GM12878 (cell line): Measurements from ENCODE around the gene VWA8. TPM values are rescaled to one million over a fixed set of nuclear protein-coding genes. Genes with fewer than 3 reads are reported as not detected.

ENCODE experiments used
- ATAC-seq: fragments of 200-7000 bp; cut with Tn5 transposase; 3 replicates; pipeline ENCODE4 v1.9.1; 2020; ENCODE audit warnings: mild to moderate bottlenecking, moderate library complexity
- BruUV-seq: library from RNA; stranded (reverse); fragments of 400-500 nt; replicated peaks from 2 replicates; lab custom pipeline; 2021; lab: Mats Ljungman, UMichigan
- CTCF ChIA-PET: fragments of 300-600 bp; sonication (Branson Sonifier 250); formaldehyde crosslinking; extraction: SDS; loops from one replicate; lab custom pipeline; 2021; ENCODE audit warnings: inconsistent platforms; lab: Yijun Ruan, JAX
- POLR2A ChIA-PET: fragments of 350-600 bp; formaldehyde crosslinking; extraction: SDS; loops from one replicate; lab custom pipeline; 2021; ENCODE audit warnings: inconsistent platforms; lab: Charles Lee
- RAD21 ChIA-PET: fragments of 300-600 bp; sonication (Branson Sonifier 250); formaldehyde crosslinking; loops from one replicate; lab custom pipeline; 2023; ENCODE audit warnings: antibody characterized with exemption; ENCODE audit not compliant: unreplicated experiment; lab: Charles Lee
- SMC1A ChIA-PET: fragments of 300-600 bp; sonication (Branson Sonifier 250); formaldehyde crosslinking; loops from one replicate; lab custom pipeline; 2023; ENCODE audit not compliant: unreplicated experiment, uncharacterized antibody; lab: Charles Lee
- DNase-seq: peaks from one replicate; pipeline ENCODE4 v3.0.0-alpha.2; 2011; ENCODE audit warnings: low read depth, low spot score
- FAIRE-seq: peaks from 3 replicates; lab custom pipeline; 2011; peaks lifted over from hg19 to GRCh38; lab: Jason Lieb, UNC
- H2AFZ ChIP-seq: 2 replicates; pipeline ENCODE4 v1.6.0; 2011; ENCODE audit warnings: low read depth, low read length, control low read depth; ENCODE audit not compliant: control insufficient read depth
- H3K27ac ChIP-seq: 2 replicates; pipeline ENCODE4 v1.5.1; 2011; ENCODE audit warnings: control low read depth; ENCODE audit not compliant: control insufficient read depth, insufficient read depth
- H3K27me3 ChIP-seq, 2 experiments: replicated peaks in 1 of 2; 2 replicates each; pipeline versions ENCODE4 v1.6.0 to v1.6.1; 2011; ENCODE audit warnings: low read length in 1 of 2; ENCODE audit not compliant: control insufficient read depth in 2 of 2, insufficient read depth in 2 of 2
- H3K36me3 ChIP-seq, 2 experiments: 2 replicates each; pipeline ENCODE4 v1.5.1; 2011; ENCODE audit warnings: low read length in 1 of 2; ENCODE audit not compliant: control insufficient read depth in 2 of 2, insufficient read depth in 2 of 2
- H3K4me1 ChIP-seq: 2 replicates; pipeline ENCODE4 v1.6.1; 2011; ENCODE audit warnings: mild to moderate bottlenecking, low read length, moderate library complexity, mixed read lengths; ENCODE audit not compliant: control insufficient read depth, insufficient read depth
- H3K4me2 ChIP-seq: 2 replicates; pipeline ENCODE4 v1.6.0; 2011; ENCODE audit warnings: control low read depth; ENCODE audit not compliant: control insufficient read depth, insufficient read depth
- H3K4me3 ChIP-seq: fragments of 200-600 bp; sonication (generic); 2 replicates; pipeline ENCODE4 v1.5.1; 2016
- H3K79me2 ChIP-seq: 2 replicates; pipeline ENCODE4 v1.6.0; 2011; ENCODE audit warnings: low read length; ENCODE audit not compliant: control insufficient read depth, insufficient read depth
- H3K9ac ChIP-seq: 2 replicates; pipeline ENCODE4 v1.8.0; 2011; ENCODE audit warnings: low read length, control low read depth, mixed read lengths; ENCODE audit not compliant: control insufficient read depth, insufficient read depth
- H3K9me3 ChIP-seq: replicated peaks from 3 replicates; pipeline ENCODE4 v1.5.1; 2011; ENCODE audit warnings: mild to moderate bottlenecking, low read length; ENCODE audit not compliant: control insufficient read depth, insufficient read depth
- H4K20me1 ChIP-seq: 2 replicates; pipeline ENCODE4 v1.6.0; 2011; ENCODE audit not compliant: control insufficient read depth, insufficient read depth
- ATF3 ChIP-seq: IDR thresholded peaks from 2 replicates; pipeline ENCODE4 v1.6.1; 2011; ENCODE audit warnings: low read depth, mild to moderate bottlenecking, low read length, moderate library complexity, borderline replicate concordance; ENCODE audit errors: extremely low read depth
- CHD2 ChIP-seq: IDR thresholded peaks from 2 replicates; pipeline ENCODE4 v1.6.1; 2011; ENCODE audit warnings: low read depth, low read length, improper control_type of control experiment, borderline replicate concordance
- E2F8 ChIP-seq: fragments of 450-650 bp; IDR thresholded peaks from 2 replicates; pipeline ENCODE4 v1.6.1; 2018; ENCODE audit warnings: mild to moderate bottlenecking, low read depth, moderate library complexity; ENCODE audit not compliant: partially characterized antibody
- EGR1 ChIP-seq, 2 experiments: IDR thresholded peaks; 1 replicate in 1 of 2; 2 replicates in 1 of 2; pipeline ENCODE4 v1.6.1; 2011 to 2012; ENCODE audit warnings: low read depth in 2 of 2, low read length in 2 of 2, borderline replicate concordance in 1 of 2, mild to moderate bottlenecking in 1 of 2, moderate library complexity in 1 of 2
- FOXM1 ChIP-seq: IDR thresholded peaks from 2 replicates; pipeline ENCODE4 v1.6.1; 2012; ENCODE audit warnings: low read depth, mild to moderate bottlenecking, inconsistent platforms, low read length, moderate library complexity
- MEF2B ChIP-seq: fragments of 450-650 bp; IDR thresholded peaks from 2 replicates; pipeline ENCODE4 v1.6.1; 2018; ENCODE audit warnings: mild to moderate bottlenecking, moderate library complexity; ENCODE audit not compliant: partially characterized antibody, poor library complexity, severe bottlenecking
- NBN ChIP-seq: fragments of 450-650 bp; IDR thresholded peaks from 2 replicates; pipeline ENCODE4 v1.6.1; 2016
- RELB ChIP-seq: fragments of 450-650 bp; IDR thresholded peaks from 2 replicates; pipeline ENCODE4 v1.6.1; 2017; ENCODE audit warnings: low read depth, mild to moderate bottlenecking, moderate library complexity
- SREBF1 ChIP-seq: IDR thresholded peaks from 2 replicates; pipeline ENCODE4 v1.6.1; 2012; ENCODE audit warnings: mild to moderate bottlenecking, low read length
- STAT1 ChIP-seq: fragments of 450-650 bp; conservative IDR thresholded peaks from 2 replicates; pipeline ENCODE4 v1.6.1; 2014; ENCODE audit warnings: antibody characterized with exemption, mild to moderate bottlenecking
- STAT3 ChIP-seq: IDR thresholded peaks from 2 replicates; pipeline ENCODE4 v1.6.1; 2011; ENCODE audit warnings: low read depth, low read length, improper control_type of control experiment
- SUZ12 ChIP-seq: fragments of 200-600 bp; sonication (generic); IDR thresholded peaks from one replicate; pipeline ENCODE4 v1.6.1; 2018; ENCODE audit warnings: antibody characterized with exemption, mild to moderate bottlenecking; ENCODE audit not compliant: unreplicated experiment
- ZNF207 ChIP-seq: fragments of 450-650 bp; IDR thresholded peaks from 2 replicates; pipeline ENCODE4 v1.6.1; 2014; ENCODE audit warnings: antibody characterized with exemption, mild to moderate bottlenecking, borderline replicate concordance
- ZNF592 ChIP-seq: fragments of 450-650 bp; IDR thresholded peaks from 2 replicates; pipeline ENCODE4 v1.6.1; 2017; ENCODE audit warnings: mild to moderate bottlenecking, moderate library complexity
- WGBS: methylation state at CpG from one replicate; pipeline ENCODE4 v1.1.6; 2016; ENCODE audit warnings: low lambda C conversion rate; ENCODE audit not compliant: insufficient replicate concordance, insufficient coverage; ENCODE audit errors: missing lambda C conversion rate; 5-methylcytosine and 5-hydroxymethylcytosine counted together
- in situ Hi-C: fragments of 300-500 bp; cut with MboI; formaldehyde crosslinking; loops from 9 replicates; pipeline ENCODE4 v1.14.3; 2018; ENCODE audit warnings: mixed read lengths
- intact Hi-C: fragments of 100-400 bp; cut with micrococcal nuclease; formaldehyde crosslinking; loops from one replicate; pipeline ENCODE4 v1.14.2; 2022; ENCODE audit not compliant: unreplicated experiment
- polyA plus RNA-seq, 11 experiments: library from polyadenylated mRNA; depleted of rRNA in 4 of 11; unstranded in 6 of 11; stranded (reverse) in 5 of 11; fragments of >200 nt; fragmentation: Nextera tagmentation in 4 of 11; fragmentation: Illumina TruSeq in 1 of 11; extraction: Ambion mirVana in 4 of 11; extraction: Trizol in 1 of 11; gene quantifications; 1 replicate in 1 of 11; 2 replicates in 10 of 11; pipeline versions ENCODE4 v1.2.1 to v1.2.3, GENCODE V29; 2011 to 2016; ENCODE audit warnings: inconsistent platforms in 2 of 11, missing spikeins in 2 of 11, low read depth in 1 of 11
- total RNA-seq, 4 experiments: library from RNA; depleted of rRNA in 3 of 4; stranded (reverse); fragments of >200 nt in 3 of 4; fragmentation: Illumina TruSeq in 1 of 4; extraction: Trizol in 1 of 4; gene quantifications; 2 replicates each; pipeline versions ENCODE4 v1.2.1 to v1.2.3, GENCODE V29; 2013 to 2021

Gene VWA8
- total and polyA plus RNA-seq, 10 of the 15 experiments (the other 5 are each of a cell fraction or from before 2014, with no cell fraction given): 3.0 to 21.8 (median 13.5) TPM

GRCh38 chr13:41546372-41547190 is 414.3 kb downstream of the VWA8 start:
- ChIA-PET RAD21 (no interaction called here), CTCF (no interaction called here), POLR2A (interaction anchor here (0.6 kb wide), 1 partner anchor 742 kb away, joined by 3 read pairs; no protein-coding TSS in a partner anchor), SMC1A (no interaction called here)
- Histone ChIP-seq H3K27me3 (no peaks in the 10 kb centered on the region), H3K4me1 (no peaks in the 10 kb centered on the region), H3K4me2 (no peak overlapping the region), H3K9ac (no peak overlapping the region), H2AFZ (no peak overlapping the region), H3K4me3 (no peak overlapping the region), H3K9me3 (no peaks in the 10 kb centered on the region; the same call in 2 of the 3 replicates), H3K27ac (no peak overlapping the region), H3K36me3 (no peaks in the 10 kb centered on the region), H4K20me1 (no peaks in the 10 kb centered on the region), H3K79me2 (no peaks in the 10 kb centered on the region)
- DNase-seq: no peak
- 58% methylated on average over 14 of the region's 14 CpGs for WGBS
- no peak for TF ChIP-seq RELB
- TF ChIP-seq EGR1 (IDR thresholded peaks at IDR 0.05; ENCODE audit: borderline replicate concordance in 1 of 2, low read depth in 2 of 2, low read length in 2 of 2): no peak
- TF ChIP-seq STAT1: no peak
- TF ChIP-seq ZNF592: no peak
- TF ChIP-seq SUZ12: no peak
- TF ChIP-seq NBN: no peak
- TF ChIP-seq E2F8: no peak
- TF ChIP-seq MEF2B: no peak
- TF ChIP-seq CHD2: no peak
- no peak for TF ChIP-seq ZNF207
- no peak for TF ChIP-seq ATF3
- TF ChIP-seq STAT3: no peak
- TF ChIP-seq SREBF1: no peak
- TF ChIP-seq FOXM1: no peak
- intact Hi-C loops (no loop called here), in situ Hi-C loops (no loop called here)
- ATAC-seq: no peak
- FAIRE-seq: no peak
- no TSS peak for BruUV-seq
